HG03571 (cell line): ENCODE measurements around the gene FCGR3A.
"Not testable (repeated sequence)": the region's sequence is repeated elsewhere in the genome, so short reads cannot be mapped to it uniquely, and the experiment has no call there.

Experiments
- ATAC-seq: cut with Tn5 transposase; IDR thresholded peaks from one replicate; pipeline ENCODE4 v1.9.1; 2021; ENCODE audit not compliant: unreplicated experiment

The FCGR3A gene

GRCh38 chr1:161531986-161532643 lies 17.5 kb downstream of the FCGR3A start:
- ATAC-seq = no peak

- peak; percentile 58 for ATAC-seq
Observed at GRCh38 chr1:161530671-161531641, 18.7 kb downstream of the FCGR3A start.

GRCh38 chr1:161530158-161530557 lies 19.5 kb downstream of the FCGR3A start:
- ATAC-seq = peak; percentile 39

DNA sequence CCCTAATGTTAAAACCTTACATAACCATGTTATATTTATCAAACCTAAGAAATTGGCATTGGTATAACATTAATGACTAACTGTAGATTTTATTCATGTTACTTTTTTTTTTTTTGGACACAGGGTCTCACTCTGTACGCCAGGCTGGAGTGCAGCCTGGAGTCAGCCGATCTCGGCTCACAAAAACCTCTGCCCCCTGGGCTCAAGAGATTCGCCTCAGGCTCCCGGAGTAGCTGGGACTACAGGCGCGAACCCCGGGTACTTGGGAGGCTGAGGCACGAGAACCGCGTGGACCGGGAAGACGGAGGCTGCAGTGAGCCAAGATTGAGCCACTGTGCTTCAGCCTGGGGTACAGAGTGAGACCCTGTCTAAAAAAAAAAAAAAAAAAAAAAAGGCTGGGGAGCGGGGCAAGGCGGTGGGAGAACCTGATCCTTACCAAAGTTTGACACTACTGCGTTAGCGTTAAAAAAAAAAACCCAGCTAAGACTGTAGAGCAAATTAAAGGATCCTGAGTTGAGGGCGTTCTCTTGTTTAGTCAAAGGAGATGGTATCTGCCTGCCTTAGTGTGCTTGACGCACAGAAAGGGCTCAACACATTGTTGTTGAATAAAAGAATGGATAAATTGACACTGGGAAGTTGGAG lies 20.0 kb downstream of the FCGR3A start:
- not testable (repeated sequence) for ATAC-seq

DNA sequence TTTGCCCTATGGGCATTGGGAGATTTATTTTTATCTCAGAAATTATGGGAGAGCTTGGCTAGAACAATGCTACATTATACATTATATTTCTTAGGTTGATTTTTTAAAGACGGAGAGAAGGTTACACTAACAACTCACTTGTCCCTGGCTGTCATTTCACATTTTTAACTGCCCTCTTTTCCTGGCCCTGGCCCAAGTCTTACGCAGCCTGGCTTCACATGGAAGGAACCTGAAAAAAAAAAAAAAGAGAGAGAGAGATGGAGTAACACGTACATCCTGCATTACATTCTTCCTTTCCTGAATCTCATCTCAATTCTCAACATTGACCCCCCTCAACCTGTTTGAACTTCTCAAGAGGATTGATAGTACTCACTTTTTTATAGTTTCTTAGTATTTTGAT lies 21.1 kb downstream of the FCGR3A start:
- not testable (repeated sequence) for ATAC-seq

GRCh38 chr1:161525918-161526317 lies 23.7 kb downstream of the FCGR3A start:
- not testable (repeated sequence) for ATAC-seq

GRCh38 chr1:161525321-161525720 lies 24.3 kb downstream of the FCGR3A start:
- ATAC-seq = not testable (repeated sequence)

DNA sequence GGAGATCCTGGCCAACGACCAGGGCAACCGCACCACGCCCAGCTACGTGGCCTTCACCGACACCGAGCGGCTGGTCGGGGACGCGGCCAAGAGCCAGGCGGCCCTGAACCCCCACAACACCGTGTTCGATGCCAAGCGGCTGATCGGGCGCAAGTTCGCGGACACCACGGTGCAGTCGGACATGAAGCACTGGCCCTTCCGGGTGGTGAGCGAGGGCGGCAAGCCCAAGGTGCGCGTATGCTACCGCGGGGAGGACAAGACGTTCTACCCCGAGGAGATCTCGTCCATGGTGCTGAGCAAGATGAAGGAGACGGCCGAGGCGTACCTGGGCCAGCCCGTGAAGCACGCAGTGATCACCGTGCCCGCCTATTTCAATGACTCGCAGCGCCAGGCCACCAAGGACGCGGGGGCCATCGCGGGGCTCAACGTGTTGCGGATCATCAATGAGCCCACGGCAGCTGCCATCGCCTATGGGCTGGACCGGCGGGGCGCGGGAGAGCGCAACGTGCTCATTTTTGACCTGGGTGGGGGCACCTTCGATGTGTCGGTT lies 24.8 kb downstream of the FCGR3A start:
- not testable (repeated sequence) for ATAC-seq

DNA sequence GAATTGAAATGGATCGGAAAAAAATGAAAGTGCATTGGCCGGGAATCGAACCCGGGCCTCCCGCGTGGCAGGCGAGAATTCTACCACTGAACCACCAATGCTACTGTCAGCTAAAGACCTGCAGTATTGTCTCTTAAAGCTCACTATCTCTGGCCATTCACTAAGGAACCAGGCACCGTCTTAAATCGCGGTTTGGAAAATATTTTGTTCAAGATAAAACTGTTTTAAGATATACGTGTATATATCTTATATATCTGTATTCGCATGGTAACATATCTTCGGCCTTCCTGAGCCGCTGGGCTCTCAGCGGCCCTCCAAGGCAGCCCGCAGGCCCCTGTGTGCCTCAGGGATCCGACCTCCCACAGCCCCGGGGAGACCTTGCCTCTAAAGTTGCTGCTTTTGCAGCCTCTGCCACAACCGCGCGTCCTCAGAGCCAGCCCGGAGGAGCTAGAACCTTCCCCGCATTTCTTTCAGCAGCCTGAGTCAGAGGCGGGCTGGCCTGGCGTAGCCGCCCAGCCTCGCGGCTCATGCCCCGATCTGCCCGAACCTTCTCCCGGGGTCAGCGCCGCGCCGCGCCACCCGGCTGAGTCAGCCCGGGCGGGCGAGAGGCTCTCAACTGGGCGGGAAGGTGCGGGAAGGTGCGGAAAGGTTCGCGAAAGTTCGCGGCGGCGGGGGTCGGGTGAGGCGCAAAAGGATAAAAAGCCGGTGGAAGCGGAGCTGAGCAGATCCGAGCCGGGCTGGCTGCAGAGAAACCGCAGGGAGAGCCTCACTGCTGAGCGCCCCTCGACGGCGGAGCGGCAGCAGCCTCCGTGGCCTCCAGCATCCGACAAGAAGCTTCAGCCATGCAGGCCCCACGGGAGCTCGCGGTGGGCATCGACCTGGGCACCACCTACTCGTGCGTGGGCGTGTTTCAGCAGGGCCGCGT lies 25.5 kb downstream of the FCGR3A start, which contains the start of gene HSPA6:
Gene HSPA6, plus strand, starts transcription at position 724 of the 925 bp plus-strand sequence. Its CDS starts 119 bp downstream, at position 843.
- not testable (repeated sequence) for ATAC-seq

DNA sequence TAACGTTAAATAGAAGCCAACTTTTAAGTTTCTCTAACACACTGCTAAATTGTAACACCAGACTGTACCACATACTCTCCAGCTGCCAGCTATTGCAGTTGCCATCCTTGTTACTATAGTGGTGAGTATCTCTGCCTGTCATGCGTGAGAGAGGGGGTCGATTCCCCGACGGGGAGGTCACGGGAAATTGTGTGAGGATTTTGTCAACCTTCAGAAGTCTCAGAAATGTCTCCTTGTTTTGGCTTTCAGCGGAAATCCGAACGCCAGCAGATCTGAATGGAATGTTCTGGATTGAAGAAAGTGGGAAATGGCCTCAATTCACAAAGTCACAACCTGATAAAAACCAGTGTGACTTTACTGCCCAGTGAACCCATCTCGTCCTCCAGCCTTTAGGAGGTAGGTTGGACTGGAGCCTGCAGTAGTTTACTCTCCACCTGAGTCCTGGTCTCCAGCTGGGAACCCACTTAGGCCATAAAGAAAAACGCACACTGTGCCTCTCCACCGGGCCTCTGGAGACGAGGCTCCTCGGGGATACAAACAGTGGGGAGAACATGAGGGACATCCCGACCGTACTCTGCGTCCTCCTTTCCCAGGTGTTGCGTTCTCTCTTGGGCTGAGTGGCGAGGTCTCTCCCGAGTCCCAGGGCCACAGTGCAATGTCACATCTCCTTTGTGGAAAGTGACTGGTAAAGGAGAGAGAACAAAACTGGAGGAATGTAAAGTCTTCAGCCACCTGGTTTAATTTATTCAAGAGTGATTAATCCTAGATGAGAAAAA lies 26.4 kb downstream of the FCGR3A start:
- ATAC-seq = not testable (repeated sequence)

GRCh38 chr1:161513953-161514352 lies 35.7 kb downstream of the FCGR3A start:
- not testable (repeated sequence) for ATAC-seq

GRCh38 chr1:161513448-161513780 lies 36.2 kb downstream of the FCGR3A start:
- ATAC-seq = not testable (repeated sequence)

- not testable (repeated sequence) for ATAC-seq
Observed at GRCh38 chr1:161512636-161513447, 36.8 kb downstream of the FCGR3A start.

DNA sequence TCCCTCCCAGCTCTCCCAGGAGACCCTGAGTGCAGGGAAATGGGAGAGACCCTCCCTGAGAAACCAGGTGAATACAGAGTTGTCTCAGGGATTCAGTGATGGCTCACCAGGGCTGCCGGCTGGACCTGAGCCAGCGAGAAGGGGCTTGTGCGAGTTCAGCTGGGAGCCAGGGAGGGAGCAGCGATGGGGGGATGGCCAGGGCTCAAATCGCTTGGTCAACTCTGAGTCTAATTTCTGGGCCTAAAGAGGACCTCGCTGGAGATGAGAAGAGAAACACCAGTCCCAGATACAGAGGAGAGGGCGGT lies 37.9 kb downstream of the FCGR3A start:
- no peak for ATAC-seq

- ATAC-seq = no peak
Observed at GRCh38 chr1:161511018-161511755, 38.4 kb downstream of the FCGR3A start.

DNA sequence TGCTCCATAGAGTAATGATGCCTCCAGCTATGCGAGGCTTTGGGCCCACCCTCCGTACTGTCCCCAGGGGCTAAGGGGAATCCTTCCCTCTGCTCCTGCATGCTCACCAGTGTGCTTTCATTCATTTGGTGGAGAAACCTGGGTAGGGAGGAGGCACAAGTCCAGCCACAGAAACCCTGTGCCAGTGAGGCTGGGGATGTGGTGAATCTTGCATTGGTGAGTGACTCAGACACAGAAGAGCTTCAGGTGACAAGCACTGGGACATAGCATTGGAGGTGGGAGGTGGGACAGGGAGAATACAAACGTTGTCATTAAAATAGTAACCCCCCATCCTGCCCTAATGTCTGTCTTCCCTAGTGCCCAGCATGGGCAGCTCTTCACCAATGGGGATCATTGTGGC lies 39.1 kb downstream of the FCGR3A start:
- ATAC-seq = no peak

DNA sequence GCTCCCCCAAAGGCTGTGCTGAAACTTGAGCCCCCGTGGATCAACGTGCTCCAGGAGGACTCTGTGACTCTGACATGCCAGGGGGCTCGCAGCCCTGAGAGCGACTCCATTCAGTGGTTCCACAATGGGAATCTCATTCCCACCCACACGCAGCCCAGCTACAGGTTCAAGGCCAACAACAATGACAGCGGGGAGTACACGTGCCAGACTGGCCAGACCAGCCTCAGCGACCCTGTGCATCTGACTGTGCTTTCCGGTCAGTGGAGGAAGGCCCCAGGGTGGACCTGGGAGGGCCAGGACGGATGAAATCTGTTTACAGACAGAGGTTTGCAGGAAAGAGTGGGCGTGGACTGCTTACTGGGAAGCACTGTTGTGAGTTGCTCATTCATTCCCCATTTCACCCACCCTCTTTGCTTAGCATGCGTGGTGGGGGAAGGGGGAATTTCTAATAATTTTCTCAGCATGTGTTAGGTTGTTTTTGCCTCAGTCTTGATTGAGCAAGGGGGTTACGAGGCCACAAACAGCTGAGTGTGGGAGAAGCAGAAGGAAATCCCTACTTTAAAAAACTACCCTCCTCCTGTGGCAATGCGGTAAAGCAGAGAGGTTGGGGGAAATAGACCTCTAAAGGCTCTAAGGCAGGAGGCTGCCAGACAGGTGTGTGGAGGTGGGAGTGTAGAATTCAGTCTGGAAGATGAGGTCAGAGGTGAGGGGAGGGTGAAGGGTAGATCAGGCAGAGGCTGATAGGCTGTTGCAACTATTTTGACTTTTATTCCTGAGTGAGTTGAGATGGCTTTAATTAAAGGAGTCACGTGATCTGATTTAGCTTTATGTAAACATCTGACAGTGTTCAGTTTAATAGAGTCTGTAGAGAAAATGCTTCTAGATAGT lies 43.0 kb downstream of the FCGR3A start:
- ATAC-seq = no peak
